SK-N-MC (cell line): ENCODE data around the gene RBM4.

Experiments used
- EZH2 ChIP-seq: fragments of 200-600 bp; sonication (generic); IDR thresholded peaks from one replicate; pipeline ENCODE4 v1.6.1; 2017; ENCODE audit warnings: antibody characterized with exemption
- POLR2AphosphoS5 ChIP-seq: IDR thresholded peaks from 2 replicates; pipeline ENCODE4 v1.6.1; 2012; ENCODE audit warnings: mild to moderate bottlenecking, low read depth, low read length, borderline replicate concordance

DNA sequence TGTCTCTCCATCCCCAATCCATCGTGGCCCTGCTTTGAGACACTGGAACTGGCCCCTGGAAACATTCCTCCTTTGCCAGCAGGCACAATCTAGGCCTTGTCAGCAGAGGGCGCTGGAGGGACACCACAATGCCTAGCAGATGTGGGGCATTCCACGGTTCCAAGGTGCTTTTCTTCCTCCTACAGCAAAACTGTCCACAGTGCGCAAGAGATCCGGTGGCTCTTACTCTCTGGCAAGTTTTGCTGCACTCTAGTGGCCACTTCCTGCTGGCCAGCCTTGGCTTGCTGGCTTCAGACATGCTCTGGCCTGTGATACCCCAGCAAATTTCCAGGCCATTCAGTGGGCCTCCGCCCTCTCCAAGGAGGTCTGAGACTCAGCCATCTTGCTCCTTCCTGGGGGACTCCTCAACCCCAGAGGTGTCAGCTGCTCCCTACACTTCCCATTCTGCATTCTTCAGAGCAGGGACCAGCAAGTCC is 56.3 kb downstream of the RBM4 start:
- TF ChIP-seq EZH2: no peak
- TF ChIP-seq POLR2AphosphoS5: no peak
